HepG2 (cell line): ENCODE data around the gene EIF3B. TPM values are rescaled to one million over a fixed set of nuclear protein-coding genes. Genes with fewer than 3 reads are reported as not detected.

Experiments
- ARNT ChIP-seq: fragments of 450-650 bp; IDR thresholded peaks from 2 replicates; pipeline ENCODE4 v1.6.1; 2017
- BRCA1 ChIP-seq: sonication (generic); formaldehyde crosslinking; IDR thresholded peaks from 2 replicates; pipeline ENCODE4 v1.4.0; 2020; ENCODE audit warnings: missing genetic modification reagents
- FOXA1 ChIP-seq, 2 experiments: fragments of 450-650 bp in 1 of 2; sonication (generic) in 1 of 2; formaldehyde crosslinking in 1 of 2; IDR thresholded peaks; 2 replicates each; pipeline versions ENCODE4 v1.4.0 to v1.6.1; 2016 to 2020; ENCODE audit warnings: missing genetic modification reagents in 1 of 2
- FOXK2 ChIP-seq: fragments of 450-650 bp; IDR thresholded peaks from 2 replicates; pipeline ENCODE4 v1.6.1; 2016
- GTF2F1 ChIP-seq: fragments of 150-350 bp; IDR thresholded peaks from 2 replicates; pipeline ENCODE4 v1.6.1; 2014; ENCODE audit warnings: low read length
- SMAD9 ChIP-seq: sonication (generic); formaldehyde crosslinking; IDR thresholded peaks from 2 replicates; pipeline ENCODE4 v1.5.1; 2020; ENCODE audit warnings: mild to moderate bottlenecking, missing genetic modification reagents
- SOX13 ChIP-seq, 3 experiments: fragments of 450-650 bp in 1 of 3; sonication (generic) in 1 of 3; formaldehyde crosslinking in 1 of 3; IDR thresholded peaks in 2 of 3; conservative IDR thresholded peaks in 1 of 3; 2 replicates each; pipeline versions ENCODE4 v1.5.0 to v1.6.1; 2016 to 2020; ENCODE audit warnings: antibody characterized with exemption in 1 of 3, mild to moderate bottlenecking in 1 of 3, missing compliant biosample characterization in 1 of 3, missing genetic modification reagents in 1 of 3, moderate library complexity in 1 of 3
- SUZ12 ChIP-seq: fragments of 150-350 bp; IDR thresholded peaks from 2 replicates; pipeline ENCODE4 v1.6.1; 2014; ENCODE audit warnings: low read depth, low read length
- ZNF224 ChIP-seq: sonication (generic); formaldehyde crosslinking; IDR thresholded peaks from 2 replicates; pipeline ENCODE4 v1.5.0; 2020; ENCODE audit warnings: mild to moderate bottlenecking, missing genetic modification reagents
- ZNF234 ChIP-seq: sonication (generic); formaldehyde crosslinking; conservative IDR thresholded peaks from 2 replicates; pipeline ENCODE4 v1.5.1; 2020; ENCODE audit warnings: mild to moderate bottlenecking, missing genetic modification reagents
- ZNF660 ChIP-seq: sonication (generic); formaldehyde crosslinking; IDR thresholded peaks from 2 replicates; pipeline ENCODE4 v1.5.1; 2020; ENCODE audit warnings: mild to moderate bottlenecking, low read depth, missing genetic modification reagents, borderline replicate concordance
- ZNF709 ChIP-seq: sonication (generic); formaldehyde crosslinking; IDR thresholded peaks from 2 replicates; pipeline ENCODE4 v1.5.0; 2020; ENCODE audit warnings: mild to moderate bottlenecking, missing genetic modification reagents
- ZNF724P ChIP-seq: sonication (generic); formaldehyde crosslinking; IDR thresholded peaks from 2 replicates; pipeline ENCODE4 v1.8.0; 2022; ENCODE audit warnings: missing genetic modification reagents, borderline replicate concordance
- polyA plus RNA-seq, 8 experiments: library from polyadenylated mRNA; depleted of rRNA in 3 of 8; stranded (reverse) in 7 of 8; unstranded in 1 of 8; fragments of >200 nt; fragmentation: Illumina TruSeq in 4 of 8; extraction: Trizol in 4 of 8; gene quantifications; 2 replicates each; pipeline versions ENCODE4 v1.2.1 to v1.2.3, GENCODE V29; 2011 to 2016; ENCODE audit warnings: low read depth in 4 of 8, missing spikeins in 1 of 8, mixed read lengths in 1 of 8; ENCODE audit not compliant: insufficient read depth in 1 of 8
- total RNA-seq, 5 experiments: library from RNA; depleted of rRNA; stranded (reverse); fragments of >200 nt; fragmentation: Illumina TruSeq; extraction: Trizol; gene quantifications; 2 replicates each; pipeline ENCODE4 v1.2.3, GENCODE V29; 2016; ENCODE audit warnings: low read depth in 1 of 5
- TF ChIP-seq, protein P1 (sequence below): sonication (generic); formaldehyde crosslinking; IDR thresholded peaks from 2 replicates; pipeline ENCODE4; 2020; ENCODE audit warnings: missing genetic modification reagents, mild to moderate bottlenecking, borderline replicate concordance
- TF ChIP-seq, protein P2 (sequence below): sonication (generic); formaldehyde crosslinking; IDR thresholded peaks from 2 replicates; pipeline ENCODE4 v1.5.1; 2020; ENCODE audit warnings: mild to moderate bottlenecking, missing genetic modification reagents, moderate library complexity
- TF ChIP-seq, protein P3 (sequence below): fragments of 450-650 bp; IDR thresholded peaks from 2 replicates; pipeline ENCODE4 v1.6.1; 2017
- TF ChIP-seq, protein P4 (sequence below): sonication (generic); formaldehyde crosslinking; IDR thresholded peaks from 2 replicates; pipeline ENCODE4 v1.5.1; 2020; ENCODE audit warnings: missing genetic modification reagents, mild to moderate bottlenecking, borderline replicate concordance
- TF ChIP-seq, protein P5 (sequence below): sonication (generic); formaldehyde crosslinking; IDR thresholded peaks from 2 replicates; pipeline ENCODE4 v1.8.1; 2023; ENCODE audit warnings: mild to moderate bottlenecking, missing genetic modification reagents, borderline replicate concordance

Gene EIF3B
- total and polyA plus RNA-seq, 2 of the 13 experiments (the other 11 are each of a cell fraction or from before 2014, with no cell fraction given): 92.2 to 241 TPM

DNA sequence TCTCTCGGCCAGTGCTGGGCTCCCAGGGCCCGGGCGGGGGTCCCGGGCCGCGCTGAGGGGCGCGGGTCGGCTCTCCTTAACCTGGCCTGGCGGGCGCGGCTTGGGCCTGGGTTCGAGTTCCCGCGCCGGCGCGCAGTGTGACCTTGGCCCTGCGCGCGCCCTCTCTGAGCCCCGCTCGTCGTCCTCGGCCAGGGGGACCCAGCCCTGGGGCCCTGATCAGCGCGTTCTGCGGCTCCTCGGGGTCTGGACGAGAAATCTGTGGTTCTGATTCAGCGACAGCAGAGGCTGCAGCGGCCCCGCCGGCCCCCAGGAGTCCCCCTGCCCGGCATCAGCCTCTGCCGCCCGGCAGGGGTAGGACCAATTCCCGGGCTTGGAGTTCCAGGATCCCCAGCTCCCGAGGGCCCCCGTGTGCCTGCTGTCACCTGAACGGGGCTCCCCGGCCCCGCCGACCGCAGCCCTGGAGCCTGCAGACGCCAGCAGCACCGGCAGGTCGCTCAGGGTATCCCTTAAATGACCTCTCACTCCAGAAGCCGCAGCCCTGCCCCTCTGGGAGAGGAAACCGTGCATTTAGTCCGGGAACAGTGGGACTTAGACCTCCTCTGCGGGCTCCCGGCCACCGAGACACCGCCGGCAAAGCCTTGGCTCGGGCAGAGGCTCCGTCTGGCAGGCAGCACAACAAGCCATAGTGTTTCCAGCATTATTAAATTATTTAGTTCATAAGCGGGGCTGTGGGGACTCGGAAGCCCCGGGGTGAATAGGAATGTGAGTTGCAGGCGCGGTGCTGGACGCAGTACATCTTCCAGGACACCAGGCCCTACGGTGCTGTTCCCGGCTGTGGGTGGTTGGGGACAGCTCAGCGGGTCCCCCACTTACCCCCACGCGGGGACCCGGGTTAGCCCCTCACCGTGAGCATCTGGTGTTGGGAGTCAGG lies 49.4 kb downstream of the EIF3B start (continued):
- TF ChIP-seq SOX13 (IDR thresholded peaks at IDR 0.05): no peak
- TF ChIP-seq SOX13 (CRISPR knock-in tag; conservative IDR thresholded peaks at IDR 0.05 in 1 of 2, IDR thresholded peaks at IDR 0.05 in 1 of 2): no peak
- TF ChIP-seq BRCA1: 0 out of 2 replicates have a peak, but pooled peaks have one; percentile 14
- TF ChIP-seq, protein P1, sequence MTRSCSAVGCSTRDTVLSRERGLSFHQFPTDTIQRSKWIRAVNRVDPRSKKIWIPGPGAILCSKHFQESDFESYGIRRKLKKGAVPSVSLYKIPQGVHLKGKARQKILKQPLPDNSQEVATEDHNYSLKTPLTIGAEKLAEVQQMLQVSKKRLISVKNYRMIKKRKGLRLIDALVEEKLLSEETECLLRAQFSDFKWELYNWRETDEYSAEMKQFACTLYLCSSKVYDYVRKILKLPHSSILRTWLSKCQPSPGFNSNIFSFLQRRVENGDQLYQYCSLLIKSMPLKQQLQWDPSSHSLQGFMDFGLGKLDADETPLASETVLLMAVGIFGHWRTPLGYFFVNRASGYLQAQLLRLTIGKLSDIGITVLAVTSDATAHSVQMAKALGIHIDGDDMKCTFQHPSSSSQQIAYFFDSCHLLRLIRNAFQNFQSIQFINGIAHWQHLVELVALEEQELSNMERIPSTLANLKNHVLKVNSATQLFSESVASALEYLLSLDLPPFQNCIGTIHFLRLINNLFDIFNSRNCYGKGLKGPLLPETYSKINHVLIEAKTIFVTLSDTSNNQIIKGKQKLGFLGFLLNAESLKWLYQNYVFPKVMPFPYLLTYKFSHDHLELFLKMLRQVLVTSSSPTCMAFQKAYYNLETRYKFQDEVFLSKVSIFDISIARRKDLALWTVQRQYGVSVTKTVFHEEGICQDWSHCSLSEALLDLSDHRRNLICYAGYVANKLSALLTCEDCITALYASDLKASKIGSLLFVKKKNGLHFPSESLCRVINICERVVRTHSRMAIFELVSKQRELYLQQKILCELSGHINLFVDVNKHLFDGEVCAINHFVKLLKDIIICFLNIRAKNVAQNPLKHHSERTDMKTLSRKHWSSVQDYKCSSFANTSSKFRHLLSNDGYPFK (CRISPR knock-in tag): no peak
- TF ChIP-seq, protein P2, sequence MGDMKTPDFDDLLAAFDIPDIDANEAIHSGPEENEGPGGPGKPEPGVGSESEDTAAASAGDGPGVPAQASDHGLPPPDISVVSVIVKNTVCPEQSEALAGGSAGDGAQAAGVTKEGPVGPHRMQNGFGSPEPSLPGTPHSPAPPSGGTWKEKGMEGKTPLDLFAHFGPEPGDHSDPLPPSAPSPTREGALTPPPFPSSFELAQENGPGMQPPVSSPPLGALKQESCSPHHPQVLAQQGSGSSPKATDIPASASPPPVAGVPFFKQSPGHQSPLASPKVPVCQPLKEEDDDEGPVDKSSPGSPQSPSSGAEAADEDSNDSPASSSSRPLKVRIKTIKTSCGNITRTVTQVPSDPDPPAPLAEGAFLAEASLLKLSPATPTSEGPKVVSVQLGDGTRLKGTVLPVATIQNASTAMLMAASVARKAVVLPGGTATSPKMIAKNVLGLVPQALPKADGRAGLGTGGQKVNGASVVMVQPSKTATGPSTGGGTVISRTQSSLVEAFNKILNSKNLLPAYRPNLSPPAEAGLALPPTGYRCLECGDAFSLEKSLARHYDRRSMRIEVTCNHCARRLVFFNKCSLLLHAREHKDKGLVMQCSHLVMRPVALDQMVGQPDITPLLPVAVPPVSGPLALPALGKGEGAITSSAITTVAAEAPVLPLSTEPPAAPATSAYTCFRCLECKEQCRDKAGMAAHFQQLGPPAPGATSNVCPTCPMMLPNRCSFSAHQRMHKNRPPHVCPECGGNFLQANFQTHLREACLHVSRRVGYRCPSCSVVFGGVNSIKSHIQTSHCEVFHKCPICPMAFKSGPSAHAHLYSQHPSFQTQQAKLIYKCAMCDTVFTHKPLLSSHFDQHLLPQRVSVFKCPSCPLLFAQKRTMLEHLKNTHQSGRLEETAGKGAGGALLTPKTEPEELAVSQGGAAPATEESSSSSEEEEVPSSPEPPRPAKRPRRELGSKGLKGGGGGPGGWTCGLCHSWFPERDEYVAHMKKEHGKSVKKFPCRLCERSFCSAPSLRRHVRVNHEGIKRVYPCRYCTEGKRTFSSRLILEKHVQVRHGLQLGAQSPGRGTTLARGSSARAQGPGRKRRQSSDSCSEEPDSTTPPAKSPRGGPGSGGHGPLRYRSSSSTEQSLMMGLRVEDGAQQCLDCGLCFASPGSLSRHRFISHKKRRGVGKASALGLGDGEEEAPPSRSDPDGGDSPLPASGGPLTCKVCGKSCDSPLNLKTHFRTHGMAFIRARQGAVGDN: no peak; the same call in 1 of the 2 replicates
- no peak for TF ChIP-seq FOXA1 (IDR thresholded peaks at IDR 0.05)
- TF ChIP-seq FOXA1 (CRISPR knock-in tag; IDR thresholded peaks at IDR 0.05): no peak
- no peak for TF ChIP-seq FOXK2
- no peak for TF ChIP-seq ZNF660 (CRISPR knock-in tag)
- TF ChIP-seq, protein P3, sequence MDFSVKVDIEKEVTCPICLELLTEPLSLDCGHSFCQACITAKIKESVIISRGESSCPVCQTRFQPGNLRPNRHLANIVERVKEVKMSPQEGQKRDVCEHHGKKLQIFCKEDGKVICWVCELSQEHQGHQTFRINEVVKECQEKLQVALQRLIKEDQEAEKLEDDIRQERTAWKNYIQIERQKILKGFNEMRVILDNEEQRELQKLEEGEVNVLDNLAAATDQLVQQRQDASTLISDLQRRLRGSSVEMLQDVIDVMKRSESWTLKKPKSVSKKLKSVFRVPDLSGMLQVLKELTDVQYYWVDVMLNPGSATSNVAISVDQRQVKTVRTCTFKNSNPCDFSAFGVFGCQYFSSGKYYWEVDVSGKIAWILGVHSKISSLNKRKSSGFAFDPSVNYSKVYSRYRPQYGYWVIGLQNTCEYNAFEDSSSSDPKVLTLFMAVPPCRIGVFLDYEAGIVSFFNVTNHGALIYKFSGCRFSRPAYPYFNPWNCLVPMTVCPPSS: no peak
- no peak for TF ChIP-seq ZNF724P
- TF ChIP-seq ZNF234: no peak
- no peak for TF ChIP-seq SUZ12
- TF ChIP-seq ZNF224 (CRISPR knock-in tag): no peak
- TF ChIP-seq SMAD9 (CRISPR knock-in tag): no peak
- no peak for TF ChIP-seq GTF2F1
- TF ChIP-seq ARNT: no peak
- TF ChIP-seq, protein P4, sequence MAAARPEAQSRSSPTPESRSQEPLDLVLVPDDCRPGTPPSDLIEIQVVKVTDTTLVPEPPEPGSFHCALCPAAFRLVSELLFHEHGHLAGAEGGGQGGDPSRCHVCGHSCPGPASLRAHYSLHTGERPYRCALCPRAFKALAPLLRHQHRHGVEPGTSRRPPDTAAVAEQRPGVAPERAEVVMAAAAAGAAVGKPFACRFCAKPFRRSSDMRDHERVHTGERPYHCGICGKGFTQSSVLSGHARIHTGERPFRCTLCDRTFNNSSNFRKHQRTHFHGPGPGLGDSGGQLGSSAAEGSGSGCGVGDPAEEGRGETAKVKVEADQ: no peak
- TF ChIP-seq, protein P5, sequence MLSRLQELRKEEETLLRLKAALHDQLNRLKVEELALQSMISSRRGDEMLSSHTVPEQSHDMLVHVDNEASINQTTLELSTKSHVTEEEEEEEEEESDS: no peak
- TF ChIP-seq ZNF709 (CRISPR knock-in tag): no peak
